H1 (cell line): ENCODE results near the gene CD37. TPM values are rescaled to one million over a fixed set of nuclear protein-coding genes. Genes with fewer than 3 reads are reported as not detected.
A peak's percentile ranks its signal among the peaks of the same experiment; 100 is the strongest.

Experiments used
- CTCF ChIA-PET: fragments of 300-600 bp; sonication (Branson Sonifier 250); formaldehyde crosslinking; loops from one replicate; lab custom pipeline; 2021; ENCODE audit not compliant: partially characterized antibody; lab: Charles Lee
- POLR2A ChIA-PET: fragments of 300-600 bp; sonication (Branson Sonifier 250); formaldehyde crosslinking; loops from one replicate; lab custom pipeline; 2021; ENCODE audit warnings: inconsistent platforms; ENCODE audit not compliant: partially characterized antibody; lab: Charles Lee
- DNase-seq, 2 experiments: peaks; one replicate each; pipeline versions ENCODE4 v3.0.0 to v3.0.0-alpha.2; 2010 to 2022; ENCODE audit warnings: low spot score in 2 of 2, low read depth in 1 of 2, mixed read lengths in 1 of 2
- FAIRE-seq: peaks from 2 replicates; lab custom pipeline; 2011; peaks lifted over from hg19 to GRCh38; lab: Jason Lieb, UNC
- H2AFZ ChIP-seq: 2 replicates; pipeline ENCODE4 v1.8.1; 2012; ENCODE audit warnings: low read length, inconsistent platforms
- H2AK5ac ChIP-seq: 2 replicates; pipeline ENCODE4 v1.6.1; 2013; ENCODE audit warnings: low read depth, low read length
- H2BK120ac ChIP-seq: replicated peaks from 2 replicates; pipeline ENCODE3; 2013; ENCODE audit warnings: low read depth, low read length, inconsistent platforms
- H2BK12ac ChIP-seq: 2 replicates; pipeline ENCODE4 v1.6.1; 2013; ENCODE audit warnings: low read depth, low read length
- H2BK15ac ChIP-seq: 2 replicates; pipeline ENCODE4 v1.6.1; 2013; ENCODE audit warnings: low read length
- H2BK20ac ChIP-seq: 2 replicates; pipeline ENCODE4 v1.6.1; 2013; ENCODE audit warnings: low read length
- H2BK5ac ChIP-seq: 2 replicates; pipeline ENCODE4 v1.6.1; 2013; ENCODE audit warnings: low read depth, low read length
- H3K14ac ChIP-seq: 2 replicates; pipeline ENCODE4 v1.6.1; 2013; ENCODE audit warnings: inconsistent platforms; ENCODE audit not compliant: insufficient read length
- H3K18ac ChIP-seq: 2 replicates; pipeline ENCODE4 v1.6.1; 2013; ENCODE audit warnings: low read length; ENCODE audit errors: extremely low read depth
- H3K23ac ChIP-seq: 2 replicates; pipeline ENCODE4 v1.6.1; 2013; ENCODE audit warnings: inconsistent platforms; ENCODE audit not compliant: insufficient read length
- H3K23me2 ChIP-seq: 2 replicates; pipeline ENCODE4 v1.6.1; 2013; ENCODE audit warnings: low read depth, low read length
- H3K27ac ChIP-seq: 2 replicates; pipeline ENCODE4 v1.6.1; 2011; ENCODE audit warnings: low read depth, low read length, inconsistent platforms
- H3K27me3 ChIP-seq, 4 experiments: replicated peaks in 1 of 4; 1 replicate in 1 of 4; 2 replicates in 3 of 4; pipeline versions ENCODE4 v1.6.1 to v1.8.1; 2011 to 2013; ENCODE audit warnings: low read length in 3 of 4, mild to moderate bottlenecking in 3 of 4, inconsistent platforms in 2 of 4, mixed read lengths in 2 of 4, moderate library complexity in 1 of 4; ENCODE audit not compliant: control insufficient read depth in 3 of 4, insufficient read depth in 3 of 4; ENCODE audit errors: extremely low read depth in 1 of 4
- H3K36me3 ChIP-seq, 4 experiments: 2 replicates each; pipeline versions ENCODE4 v1.6.1 to v1.8.1; 2011 to 2013; ENCODE audit warnings: mild to moderate bottlenecking in 4 of 4, low read length in 3 of 4, moderate library complexity in 2 of 4, control low read depth in 1 of 4, inconsistent platforms in 1 of 4; ENCODE audit not compliant: insufficient read depth in 4 of 4, control insufficient read depth in 2 of 4
- H3K4ac ChIP-seq: replicated peaks from 2 replicates; pipeline ENCODE3; 2013; ENCODE audit warnings: low read length, low read depth, mixed read lengths, inconsistent platforms; ENCODE audit not compliant: insufficient read length
- H3K4me1 ChIP-seq, 4 experiments: replicated peaks in 1 of 4; 1 replicate in 1 of 4; 2 replicates in 3 of 4; pipeline versions ENCODE4 v1.6.1 to v1.8.1; 2011 to 2013; ENCODE audit warnings: low read length in 3 of 4, inconsistent platforms in 2 of 4, mixed read lengths in 1 of 4; ENCODE audit not compliant: insufficient read depth in 4 of 4, control insufficient read depth in 3 of 4
- H3K4me2 ChIP-seq, 2 experiments: 2 replicates each; pipeline versions ENCODE4 v1.6.1 to v1.8.1; 2011 to 2013; ENCODE audit warnings: low read depth in 2 of 2, low read length in 2 of 2, control low read depth in 1 of 2, inconsistent platforms in 1 of 2, mild to moderate bottlenecking in 1 of 2; ENCODE audit not compliant: insufficient read depth in 1 of 2
- H3K4me3 ChIP-seq, 4 experiments: fragments of 200-600, 300-600 bp in 1 of 4; sonication (generic), shearing (Covaris generic), sonication (Bioruptor Twin) in 1 of 4; 2 replicates each; pipeline versions ENCODE4 v1.5.1 to v1.8.1; 2011 to 2016; ENCODE audit warnings: low read length in 4 of 4, low read depth in 3 of 4, control low read depth in 2 of 4, inconsistent platforms in 2 of 4, mild to moderate bottlenecking in 2 of 4, mixed read lengths in 1 of 4, moderate library complexity in 1 of 4; ENCODE audit not compliant: insufficient read depth in 2 of 4; ENCODE audit errors: extremely low read depth in 1 of 4
- H3K56ac ChIP-seq: replicated peaks from 2 replicates; pipeline ENCODE3; 2013; ENCODE audit warnings: low read depth, mild to moderate bottlenecking, mixed read lengths, low read length, inconsistent platforms; ENCODE audit not compliant: insufficient read length
- H3K79me1 ChIP-seq: 2 replicates; pipeline ENCODE4 v1.6.1; 2013; ENCODE audit warnings: low read depth, low read length, control low read depth
- H3K79me2 ChIP-seq, 2 experiments: 2 replicates each; pipeline versions ENCODE4 v1.6.1 to v1.8.1; 2012 to 2013; ENCODE audit warnings: low read length in 2 of 2, mild to moderate bottlenecking in 2 of 2, inconsistent platforms in 1 of 2; ENCODE audit not compliant: insufficient read depth in 2 of 2, control insufficient read depth in 1 of 2
- H3K9ac ChIP-seq, 4 experiments: replicated peaks in 1 of 4; 1 replicate in 1 of 4; 2 replicates in 3 of 4; pipeline versions ENCODE4 v1.6.1 to v1.8.1; 2011 to 2013; ENCODE audit warnings: low read depth in 3 of 4, low read length in 3 of 4, control low read depth in 2 of 4, mild to moderate bottlenecking in 2 of 4, moderate library complexity in 2 of 4, inconsistent platforms in 1 of 4; ENCODE audit errors: extremely low read depth in 1 of 4
- H3K9me3 ChIP-seq, 2 experiments: 2 replicates each; pipeline versions ENCODE4 v1.6.1 to v1.8.1; 2012 to 2013; ENCODE audit warnings: mild to moderate bottlenecking in 2 of 2, moderate library complexity in 2 of 2, control low read depth in 1 of 2, inconsistent platforms in 1 of 2, low read depth in 1 of 2, low read length in 1 of 2, mixed read lengths in 1 of 2; ENCODE audit not compliant: insufficient read depth in 2 of 2
- H4K20me1 ChIP-seq, 2 experiments: replicated peaks in 1 of 2; 2 replicates each; pipeline versions ENCODE3 to v1.8.1; 2011 to 2013; ENCODE audit warnings: inconsistent platforms in 2 of 2, low read length in 2 of 2, mild to moderate bottlenecking in 1 of 2; ENCODE audit not compliant: insufficient read depth in 2 of 2, control insufficient read depth in 1 of 2
- H4K5ac ChIP-seq: 2 replicates; pipeline ENCODE4 v1.6.1; 2013; ENCODE audit warnings: low read length, low read depth, mixed read lengths, inconsistent platforms; ENCODE audit not compliant: insufficient read length
- H4K8ac ChIP-seq: 2 replicates; pipeline ENCODE4 v1.8.0; 2013; ENCODE audit warnings: mild to moderate bottlenecking, moderate library complexity, low read length, inconsistent platforms; ENCODE audit not compliant: insufficient read depth; ENCODE audit errors: extremely low read depth
- H4K91ac ChIP-seq: replicated peaks from 2 replicates; pipeline ENCODE3; 2013; ENCODE audit warnings: low read length, mixed read lengths, inconsistent platforms; ENCODE audit not compliant: insufficient read length
- NANOG ChIP-seq: IDR thresholded peaks from 2 replicates; pipeline ENCODE4 v1.6.1; 2011; ENCODE audit warnings: low read length, low read depth, mild to moderate bottlenecking, inconsistent platforms; ENCODE audit not compliant: insufficient read depth, poor library complexity, severe bottlenecking
- POLR2AphosphoS5 ChIP-seq: IDR thresholded peaks from 2 replicates; pipeline ENCODE4 v1.6.1; 2011; ENCODE audit warnings: low read depth, low read length
- RAD21 ChIP-seq, 2 experiments: IDR thresholded peaks in 1 of 2; conservative IDR thresholded peaks in 1 of 2; 2 replicates each; pipeline ENCODE4 v1.6.1; 2011; ENCODE audit warnings: low read depth in 2 of 2, low read length in 2 of 2, improper control_type of control experiment in 1 of 2, inconsistent platforms in 1 of 2, mild to moderate bottlenecking in 1 of 2, moderate library complexity in 1 of 2
- SIX5 ChIP-seq: IDR thresholded peaks from 2 replicates; pipeline ENCODE4 v1.6.1; 2011; ENCODE audit warnings: mild to moderate bottlenecking, low read depth, low read length
- YY1 ChIP-seq: IDR thresholded peaks from 2 replicates; pipeline ENCODE4 v1.6.1; 2011; ENCODE audit warnings: low read depth, mild to moderate bottlenecking, low read length
- WGBS, 2 experiments: shearing (Covaris generic) in 1 of 2; methylation state at CpG; one replicate each; pipeline versions ENCODE4 v1.1.6 to v1.1.7; 2013 to 2015; ENCODE audit warnings: low lambda C conversion rate in 2 of 2, mixed read lengths in 2 of 2, inconsistent platforms in 1 of 2, low coverage in 1 of 2, missing lambda C conversion rate in 1 of 2; ENCODE audit not compliant: insufficient replicate concordance in 2 of 2, insufficient coverage in 1 of 2, insufficient read length in 1 of 2; ENCODE audit errors: extremely low coverage in 1 of 2, missing lambda C conversion rate in 1 of 2; 5-methylcytosine and 5-hydroxymethylcytosine counted together
- polyA plus RNA-seq, 7 experiments: library from polyadenylated mRNA; depleted of rRNA in 3 of 7; stranded (reverse) in 5 of 7; unstranded in 2 of 7; fragments of >200 nt in 5 of 7; fragments of 200-250 nt in 2 of 7; gene quantifications; 1 replicate in 5 of 7; 2 replicates in 1 of 7; 4 replicates in 1 of 7; pipeline versions ENCODE4 v1.2.1 to v1.2.3, GENCODE V29; 2011 to 2013; ENCODE audit warnings: missing spikeins in 2 of 7, mixed read lengths in 2 of 7
- total RNA-seq: library from RNA; stranded (reverse); fragmentation: NEBNext Ultra II Directional; extraction: Animal tissue kit (Norgen Biotek cat#: 25700); gene quantifications from 2 replicates; pipeline ENCODE4 v1.2.1, GENCODE V29; 2021
- TF ChIP-seq, protein P1 (sequence below): IDR thresholded peaks from 2 replicates; pipeline ENCODE4 v1.6.1; 2011; ENCODE audit warnings: low read depth, mild to moderate bottlenecking, low read length; ENCODE audit not compliant: insufficient read depth
- TF ChIP-seq, protein P2 (sequence below): IDR thresholded peaks from 2 replicates; pipeline ENCODE4 v1.6.1; 2011; ENCODE audit warnings: low read length, improper control_type of control experiment
- TF ChIP-seq, protein P3 (sequence below), 3 experiments: IDR thresholded peaks; 1 replicate in 2 of 3; 2 replicates in 1 of 3; pipeline versions ENCODE4 v1.5.1 to v1.6.1; 2011; ENCODE audit warnings: low read length in 3 of 3, mild to moderate bottlenecking in 3 of 3, inconsistent platforms in 2 of 3, low read depth in 1 of 3, moderate library complexity in 1 of 3; ENCODE audit not compliant: insufficient read depth in 1 of 3; ENCODE audit errors: control extremely low read depth in 1 of 3

The CD37 gene
- total and polyA plus RNA-seq, 2 of the 8 experiments (the other 6 are each of a cell fraction or from before 2014, with no cell fraction given) = not detected

DNA sequence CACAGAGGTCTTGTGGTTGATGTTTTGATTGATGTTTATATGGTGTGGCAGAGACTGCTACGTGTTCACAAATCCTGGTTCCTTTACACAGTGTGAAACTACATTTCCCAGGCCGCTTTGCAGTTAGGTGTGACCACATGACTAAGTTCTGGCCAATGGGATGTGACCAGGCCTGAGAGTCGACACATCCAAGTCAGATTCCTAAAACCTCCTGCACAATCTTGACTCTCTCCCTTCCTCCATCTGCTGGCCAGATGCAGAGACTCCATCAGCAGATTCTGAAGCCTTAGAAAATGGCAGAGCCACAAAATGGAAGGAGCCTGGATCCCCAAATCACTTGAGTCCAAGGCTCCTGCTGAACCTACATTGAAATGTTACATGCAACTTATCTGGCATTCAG is 12.6 kb downstream of the CD37 start:
- H2BK120ac ChIP-seq = no peak overlapping the region
- H2BK12ac ChIP-seq = no peak overlapping the region
- TF ChIP-seq POLR2AphosphoS5 = no peak
- TF ChIP-seq SIX5 = peak; percentile 70
- TF ChIP-seq, protein P1, sequence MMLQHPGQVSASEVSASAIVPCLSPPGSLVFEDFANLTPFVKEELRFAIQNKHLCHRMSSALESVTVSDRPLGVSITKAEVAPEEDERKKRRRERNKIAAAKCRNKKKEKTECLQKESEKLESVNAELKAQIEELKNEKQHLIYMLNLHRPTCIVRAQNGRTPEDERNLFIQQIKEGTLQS = peak; percentile 61; the same call in 1 of the 2 replicates
- TF ChIP-seq, protein P2, sequence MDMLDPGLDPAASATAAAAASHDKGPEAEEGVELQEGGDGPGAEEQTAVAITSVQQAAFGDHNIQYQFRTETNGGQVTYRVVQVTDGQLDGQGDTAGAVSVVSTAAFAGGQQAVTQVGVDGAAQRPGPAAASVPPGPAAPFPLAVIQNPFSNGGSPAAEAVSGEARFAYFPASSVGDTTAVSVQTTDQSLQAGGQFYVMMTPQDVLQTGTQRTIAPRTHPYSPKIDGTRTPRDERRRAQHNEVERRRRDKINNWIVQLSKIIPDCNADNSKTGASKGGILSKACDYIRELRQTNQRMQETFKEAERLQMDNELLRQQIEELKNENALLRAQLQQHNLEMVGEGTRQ = peak; percentile 79
- no peak for TF ChIP-seq NANOG
- TF ChIP-seq, protein P3, sequence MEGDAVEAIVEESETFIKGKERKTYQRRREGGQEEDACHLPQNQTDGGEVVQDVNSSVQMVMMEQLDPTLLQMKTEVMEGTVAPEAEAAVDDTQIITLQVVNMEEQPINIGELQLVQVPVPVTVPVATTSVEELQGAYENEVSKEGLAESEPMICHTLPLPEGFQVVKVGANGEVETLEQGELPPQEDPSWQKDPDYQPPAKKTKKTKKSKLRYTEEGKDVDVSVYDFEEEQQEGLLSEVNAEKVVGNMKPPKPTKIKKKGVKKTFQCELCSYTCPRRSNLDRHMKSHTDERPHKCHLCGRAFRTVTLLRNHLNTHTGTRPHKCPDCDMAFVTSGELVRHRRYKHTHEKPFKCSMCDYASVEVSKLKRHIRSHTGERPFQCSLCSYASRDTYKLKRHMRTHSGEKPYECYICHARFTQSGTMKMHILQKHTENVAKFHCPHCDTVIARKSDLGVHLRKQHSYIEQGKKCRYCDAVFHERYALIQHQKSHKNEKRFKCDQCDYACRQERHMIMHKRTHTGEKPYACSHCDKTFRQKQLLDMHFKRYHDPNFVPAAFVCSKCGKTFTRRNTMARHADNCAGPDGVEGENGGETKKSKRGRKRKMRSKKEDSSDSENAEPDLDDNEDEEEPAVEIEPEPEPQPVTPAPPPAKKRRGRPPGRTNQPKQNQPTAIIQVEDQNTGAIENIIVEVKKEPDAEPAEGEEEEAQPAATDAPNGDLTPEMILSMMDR (IDR thresholded peaks at IDR 0.05; ENCODE audit: control extremely low read depth in 1 of 3, insufficient read depth in 1 of 3, low read depth in 1 of 3, low read length in 3 of 3) = peak in 2 of 3 experiments; percentile 38 to 49; a peak in 3 of 4 replicates
- TF ChIP-seq YY1 = peak; percentile 91
- TF ChIP-seq RAD21 (IDR thresholded peaks at IDR 0.05 in 1 of 2, conservative IDR thresholded peaks at IDR 0.05 in 1 of 2; ENCODE audit: low read depth in 2 of 2, low read length in 2 of 2) = peak in 1 of 2 experiments; percentile 38; a peak in 2 of 4 replicates
- no peak overlapping the region for H3K4me2 ChIP-seq
- H3K27ac ChIP-seq = no peak overlapping the region
- no peak overlapping the region for H2BK20ac ChIP-seq
- H3K56ac ChIP-seq = no peak overlapping the region
- no peak overlapping the region for H2AK5ac ChIP-seq
- DNase-seq (no peak), FAIRE-seq (peak; percentile 86)
- H3K79me2 ChIP-seq = no peaks in the 10 kb centered on the region
- H3K4ac ChIP-seq = no peak overlapping the region
- H3K9me3 ChIP-seq = no peaks in the 10 kb centered on the region
- H3K18ac ChIP-seq = no peak overlapping the region
- H4K91ac ChIP-seq = no peak overlapping the region
- H3K23ac ChIP-seq = no peak overlapping the region
- H3K23me2 ChIP-seq = no peaks in the 10 kb centered on the region
- WGBS, 2 experiments = 89% methylated on average over 3 of the region's 3 CpGs; no CpG with 5 or more reads in 1 of the 2 experiments
- no peaks in the 10 kb centered on the region for H3K27me3 ChIP-seq
- no peak overlapping the region for H4K5ac ChIP-seq
- H3K4me3 ChIP-seq = no peak overlapping the region
- H3K79me1 ChIP-seq = no peaks in the 10 kb centered on the region; the same call in 1 of the 2 replicates
- peaks cover 7 to 15% of the 10 kb centered on the region in 2 experiments for H4K20me1 ChIP-seq
- H2BK15ac ChIP-seq = no peak overlapping the region
- ChIA-PET CTCF (interaction anchor here (0.6 to 2.3 kb wide), 6 partner anchors 9 to 122 kb away, joined by 3 to 13 read pairs (median 6); no protein-coding TSS in a partner anchor), POLR2A (interaction anchor here (1.1 to 8.9 kb wide), 4 partner anchors 9 to 141 kb away, joined by 3 to 112 read pairs (median 23); partner anchors contain the start of genes DKKL1 and TEAD2)
- H3K36me3 ChIP-seq = peaks cover 40 to 95% (median 77%) of the 10 kb centered on the region in 4 experiments
- H3K9ac ChIP-seq = no peak overlapping the region
- no peak overlapping the region for H3K14ac ChIP-seq
- H4K8ac ChIP-seq = no peak overlapping the region
- no peak overlapping the region for H2AFZ ChIP-seq
- H2BK5ac ChIP-seq = no peak overlapping the region; the same call in 1 of the 2 replicates
- H3K4me1 ChIP-seq = no peaks in the 10 kb centered on the region
